Motor neuron (in vitro differentiated cells): Measurements from ENCODE around the gene WDR55. TPM values are rescaled to one million over a fixed set of nuclear protein-coding genes. Genes with fewer than 3 reads are reported as not detected.
"Not testable (repeated sequence)": the region's sequence is repeated elsewhere in the genome, so short reads cannot be mapped to it uniquely, and the experiment has no call there.

Experiments used
- ATAC-seq, 8 experiments: fragments of 200-7000 bp; cut with Tn5 transposase; replicated peaks in 6 of 8; 2 replicates each; pipeline ENCODE4 v1.8.0; 2021; ENCODE audit warnings: mild to moderate bottlenecking in 8 of 8, moderate library complexity in 8 of 8
- H3K27ac ChIP-seq, 2 donors: fragments of 250-450 bp; sonication (Bioruptor Pico); 2 replicates each; pipeline ENCODE4 v1.9.0; 2021; ENCODE audit warnings: antibody characterized with exemption in 2 of 2, mild to moderate bottlenecking in 2 of 2, moderate library complexity in 1 of 2
- H3K4me1 ChIP-seq, 2 donors: fragments of 250-450 bp; sonication (Bioruptor Pico); replicated peaks in 1 of 2; 2 replicates each; pipeline ENCODE4 v1.6.1; 2021; ENCODE audit warnings: antibody characterized with exemption in 2 of 2, mild to moderate bottlenecking in 2 of 2, moderate library complexity in 1 of 2
- H3K4me3 ChIP-seq, 5 donors: fragments of 250-450 bp; sonication (Bioruptor Pico); 2 replicates each; pipeline ENCODE4 v1.9.0; 2021; ENCODE audit warnings: antibody characterized with exemption in 5 of 5, mild to moderate bottlenecking in 5 of 5, moderate library complexity in 4 of 5
- WGBS, 10 experiments: fragments of 450-650 bp; shearing (Covaris generic); methylation state at CpG; one replicate each; pipeline ENCODE4 v1.0.0; 2022; 5-methylcytosine and 5-hydroxymethylcytosine counted together
- in situ Hi-C, 9 experiments: fragments of 400-800 bp; cut with MboI; loops; one replicate each; pipeline ENCODE4 v1.15.0; 2021; ENCODE audit warnings: low sequenced_read_pairs in 9 of 9, low pct_unique_long_range_greater_than_20kb in 2 of 9; ENCODE audit not compliant: unreplicated experiment in 9 of 9
- total RNA-seq, 8 experiments: library from RNA; unstranded; fragments of 300-600 nt; gene quantifications; 2 replicates each; pipeline versions ENCODE4 v1.2.3 to v1.2.4, GENCODE V29; 2022

The WDR55 gene
- total RNA-seq, 8 experiments from 2014 or later = 9.9 to 29.8 (median 15.1) TPM

GRCh38 chr5:140664030-140664358 is 710 bp upstream of the WDR55 start:
- peak in 2 of 8 experiments; percentile 11 to 13 for ATAC-seq
- Histone ChIP-seq H3K4me3 (peak overlapping the region; percentile 72 to 84 (median 75)), H3K4me1 (peaks cover 14 to 15% of the 10 kb centered on the region in 2 donors), H3K27ac (peak overlapping the region; percentile 85)
- in situ Hi-C loops = loop anchor here in 2 of 9 experiments (25.0 kb wide), 1 partner anchor 102 kb away; the partner anchor contains the start of genes APBB3 (in 2 of the 2), SLC35A4 (in 2 of the 2) and SRA1 (in 2 of the 2)
- 0 to 59% (median 36%) methylated on average over 1 to 18 of the region's 18 CpGs; no CpG with 5 or more reads in 3 of the 10 experiments for WGBS, 10 experiments

DNA sequence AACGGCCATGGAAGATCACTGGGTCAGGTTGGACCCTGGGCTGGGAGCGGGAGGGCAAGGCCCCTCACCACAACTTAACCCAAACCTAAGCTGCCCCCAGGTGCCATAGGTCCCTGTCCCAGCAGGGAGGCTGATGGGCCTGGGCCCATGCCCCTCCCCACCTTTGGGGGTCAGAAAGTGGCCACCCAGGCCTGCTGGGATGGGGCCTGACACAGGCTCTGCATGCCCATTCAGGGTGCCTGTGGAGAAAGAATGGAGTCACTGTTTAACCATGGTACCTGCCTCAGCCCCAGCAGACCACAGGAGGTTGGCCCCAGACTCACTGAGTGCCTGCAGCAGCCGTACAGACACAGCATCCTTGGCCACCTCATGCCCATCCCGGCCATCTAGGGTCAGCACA is 6.3 kb downstream of the WDR55 start:
- not testable (repeated sequence) for H3K4me1 ChIP-seq, H3K27ac ChIP-seq, H3K4me3 ChIP-seq
- in situ Hi-C loops = loop anchor here in 2 of 9 experiments (25.0 kb wide), 1 partner anchor 109 kb away; the partner anchor contains the start of genes APBB3 (in 2 of the 2), SLC35A4 (in 2 of the 2) and SRA1 (in 2 of the 2)
- WGBS, 10 experiments = 100% methylated on average over 1 of the region's 4 CpGs; no CpG with 5 or more reads in 9 of the 10 experiments
- peak in 4 of 8 experiments; percentile 4 to 16 (median 12) for ATAC-seq

GRCh38 chr5:140671472-140672125 is 6.9 kb downstream of the WDR55 start:
- in situ Hi-C loops = loop anchor here in 2 of 9 experiments (25.0 kb wide), 1 partner anchor 109 kb away; the partner anchor contains the start of genes APBB3 (in 2 of the 2), SLC35A4 (in 2 of the 2) and SRA1 (in 2 of the 2)
- WGBS, 10 experiments = 80 to 100% (median 100%) methylated on average over 1 to 3 of the region's 7 CpGs; no CpG with 5 or more reads in 3 of the 10 experiments

GRCh38 chr5:140672455-140673186 is 7.9 kb downstream of the WDR55 start:
- peak; percentile 3 to 40 (median 23) for ATAC-seq
- in situ Hi-C loops = loop anchor here in 2 of 9 experiments (25.0 kb wide), 1 partner anchor 110 kb away; the partner anchor contains the start of genes APBB3 (in 2 of the 2), SLC35A4 (in 2 of the 2) and SRA1 (in 2 of the 2)
- no peak overlapping the region for H3K27ac ChIP-seq
- WGBS, 10 experiments = 60 to 93% (median 85%) methylated on average over 1 to 35 of the region's 70 CpGs; no CpG with 5 or more reads in 6 of the 10 experiments
- H3K4me3 ChIP-seq = no peak overlapping the region
- H3K4me1 ChIP-seq = no peaks in the 10 kb centered on the region

More at GRCh38 chr5:140671472-140672125, 6.9 kb downstream of the WDR55 start:
- H3K4me1 ChIP-seq = no peaks in the 10 kb centered on the region
- peak in 4 of 8 experiments; percentile 4 to 9 (median 6) for ATAC-seq
- no peak overlapping the region for H3K27ac ChIP-seq
- no peak overlapping the region for H3K4me3 ChIP-seq

- peak in 4 of 8 experiments; percentile 13 to 25 (median 16) for ATAC-seq
- Histone ChIP-seq H3K4me3 (no peak within 1 kb of the TSS), H3K4me1 (no peaks in the 10 kb centered on the region), H3K27ac (no peak within 1 kb of the TSS)
- in situ Hi-C loops = loop anchor here in 2 of 9 experiments (25.0 kb wide), 1 partner anchor 111 kb away; the partner anchor contains the start of genes APBB3 (in 2 of the 2), SLC35A4 (in 2 of the 2) and SRA1 (in 2 of the 2)
- 73 to 100% (median 95%) methylated on average over 1 to 7 of the region's 45 CpGs; no CpG with 5 or more reads in 6 of the 10 experiments for WGBS, 10 experiments
These were observed 8.7 kb downstream of the WDR55 start, which contains the start of gene DND1 for GRCh38 chr5:140673187-140673976. Gene DND1, minus strand, starts transcription at chr5:140673576. Its CDS starts 34 bp downstream, at chr5:140673542.

DNA sequence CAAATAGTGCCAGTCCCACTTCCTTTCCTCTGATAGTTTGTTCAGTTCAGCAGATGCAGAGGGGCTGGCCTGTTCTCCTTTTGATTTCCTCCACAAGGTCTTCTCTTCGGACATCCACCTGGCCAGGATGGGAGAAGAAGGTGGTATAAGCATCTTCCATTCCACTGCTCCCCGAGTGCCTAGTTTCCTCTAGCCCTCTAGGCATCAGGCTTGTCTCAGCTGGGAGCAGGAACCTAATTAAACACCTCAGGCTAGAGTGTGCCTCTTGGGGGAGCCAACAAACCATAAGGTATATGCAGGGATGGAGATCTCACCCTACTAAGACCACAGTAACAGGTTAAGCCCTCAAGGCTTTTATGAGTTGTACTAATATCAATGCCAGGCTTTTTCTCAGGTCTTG is 9.5 kb downstream of the WDR55 start:
- Histone ChIP-seq H3K27ac (no peak overlapping the region), H3K4me3 (no peak overlapping the region), H3K4me1 (no peaks in the 10 kb centered on the region)
- 87 to 100% (median 100%) methylated on average over 1 to 2 of the region's 2 CpGs; no CpG with 5 or more reads in 6 of the 10 experiments for WGBS, 10 experiments
- in situ Hi-C loops = loop anchor here in 2 of 9 experiments (25.0 kb wide), 1 partner anchor 112 kb away; the partner anchor contains the start of genes APBB3 (in 2 of the 2), SLC35A4 (in 2 of the 2) and SRA1 (in 2 of the 2)
- ATAC-seq = no peak

DNA sequence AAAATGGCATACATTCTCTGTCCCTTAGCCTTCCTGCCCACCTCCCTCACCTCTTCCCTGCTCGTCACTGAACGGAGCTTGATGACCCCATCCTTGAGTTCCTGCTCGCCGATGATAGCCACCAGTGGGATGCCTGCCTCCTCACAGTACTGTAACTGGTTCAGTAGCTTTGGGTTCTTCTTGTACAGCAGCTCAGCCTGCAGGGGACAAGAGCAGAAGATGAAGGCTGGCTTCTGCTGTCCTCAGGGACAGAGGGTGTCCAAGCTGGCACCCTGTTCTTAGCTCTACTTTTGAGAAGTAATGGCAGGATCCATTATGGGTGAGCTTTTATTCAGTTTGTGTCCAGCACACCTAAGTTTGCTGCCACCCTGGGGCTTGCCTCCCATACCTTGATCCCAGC is 9.9 kb downstream of the WDR55 start:
- 86 to 100% (median 94%) methylated on average over 2 to 4 of the region's 4 CpGs; no CpG with 5 or more reads in 3 of the 10 experiments for WGBS, 10 experiments
- ATAC-seq = no peak
- H3K27ac ChIP-seq = no peak overlapping the region
- H3K4me3 ChIP-seq = no peak overlapping the region
- in situ Hi-C loops = loop anchor here in 3 of 9 experiments (25.0 kb wide), 1 partner anchor 112 kb away; the partner anchor contains the start of genes APBB3 (in 3 of the 3), SLC35A4 (in 3 of the 3) and SRA1 (in 3 of the 3)
- H3K4me1 ChIP-seq = no peaks in the 10 kb centered on the region

GRCh38 chr5:140677947-140678346 is 13.2 kb downstream of the WDR55 start:
- H3K27ac ChIP-seq = no peak overlapping the region
- H3K4me3 ChIP-seq = no peak overlapping the region
- no peaks in the 10 kb centered on the region for H3K4me1 ChIP-seq
- in situ Hi-C loops = loop anchor here in 1 of 9 experiments (25.0 kb wide), 1 partner anchor 116 kb away; the partner anchor contains the start of genes APBB3, SLC35A4 and SRA1
- 33 to 100% (median 96%) methylated on average over 1 to 3 of the region's 3 CpGs; no CpG with 5 or more reads in 2 of the 10 experiments for WGBS, 10 experiments
- ATAC-seq = no peak

DNA sequence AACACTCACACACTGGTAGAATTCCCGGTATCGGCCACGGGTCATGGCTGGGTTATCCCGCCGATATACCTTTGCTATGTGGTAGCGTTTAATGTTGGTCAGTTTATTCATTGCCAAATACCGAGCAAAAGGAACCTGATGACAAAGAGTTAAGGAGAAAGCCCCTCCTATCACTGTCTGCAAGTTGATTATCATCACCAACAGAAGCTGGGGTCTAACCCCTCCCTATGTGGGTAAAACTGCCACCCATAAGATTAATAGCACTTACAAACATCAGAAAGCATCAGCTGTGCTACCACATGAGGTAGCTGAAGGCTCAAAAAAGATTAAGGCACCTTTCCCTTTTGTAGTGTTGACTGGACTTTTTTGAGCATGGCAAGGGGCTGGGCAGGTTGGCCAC is 14.3 kb downstream of the WDR55 start:
- in situ Hi-C loops = loop anchor here in 1 of 9 experiments (25.0 kb wide), 1 partner anchor 117 kb away; the partner anchor contains the start of genes APBB3, SLC35A4 and SRA1
- Histone ChIP-seq H3K27ac (no peak overlapping the region), H3K4me3 (no peak overlapping the region), H3K4me1 (no peaks in the 10 kb centered on the region)
- 80 to 100% (median 93%) methylated on average over 1 to 5 of the region's 7 CpGs; no CpG with 5 or more reads in 5 of the 10 experiments for WGBS, 10 experiments
- no peak for ATAC-seq

DNA sequence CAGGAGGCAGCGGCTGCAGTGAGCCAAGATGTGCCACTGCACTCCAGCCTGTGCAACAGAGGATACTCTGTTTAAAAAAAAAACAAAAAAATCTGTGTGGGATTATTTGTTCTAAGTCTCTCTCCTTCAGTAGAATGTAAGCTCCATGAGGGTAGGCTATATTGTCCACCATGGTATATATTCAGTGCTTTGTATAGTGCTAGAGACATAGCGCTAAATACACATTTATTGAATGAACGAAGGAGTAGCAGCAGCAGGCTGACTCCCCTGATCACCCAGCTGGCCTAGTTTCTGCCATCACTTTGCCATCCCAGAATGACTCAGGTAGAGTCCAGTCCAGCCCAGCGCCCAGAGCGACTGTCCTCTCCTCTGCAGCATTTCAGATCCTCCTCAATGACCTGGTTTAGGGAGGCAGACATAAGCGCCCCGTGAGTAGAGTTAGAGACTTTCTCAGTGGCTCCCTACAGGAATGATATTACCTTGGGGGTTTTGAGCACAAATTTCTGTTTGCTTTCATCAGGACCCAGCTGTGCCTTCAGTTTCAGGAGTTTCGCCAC is 25.8 kb downstream of the WDR55 start:
- H3K27ac ChIP-seq = peak overlapping the region; percentile 65 to 90
- 13 to 93% (median 55%) methylated on average over 2 to 7 of the region's 8 CpGs; no CpG with 5 or more reads in 1 of the 10 experiments for WGBS, 10 experiments
- in situ Hi-C loops = loop anchor here in 1 of 9 experiments (25.0 kb wide), 1 partner anchor 128 kb away; the partner anchor contains the start of genes APBB3, SLC35A4 and SRA1
- H3K4me3 ChIP-seq = peak overlapping the region; percentile 51 to 98 (median 83)
- no peak for ATAC-seq
- peaks cover 10 to 14% of the 10 kb centered on the region in 2 donors for H3K4me1 ChIP-seq
